K562 (cell line): Measurements from ENCODE around the gene NBEAL2. TPM values are rescaled to one million over a fixed set of nuclear protein-coding genes. Genes with fewer than 3 reads are reported as not detected.

Experiments used
- ATF6 ChIP-seq: sonication (generic); formaldehyde crosslinking; IDR thresholded peaks from 2 replicates; pipeline ENCODE4 v1.4.0; 2020; ENCODE audit warnings: mild to moderate bottlenecking, missing genetic modification reagents
- ATF7 ChIP-seq: fragments of 450-650 bp; IDR thresholded peaks from 2 replicates; pipeline ENCODE4 v1.7.1; 2014; ENCODE audit warnings: mild to moderate bottlenecking, moderate library complexity
- CAMTA2 ChIP-seq: fragments of 250-450 bp; sonication (Bioruptor Pico); conservative IDR thresholded peaks from 2 replicates; pipeline ENCODE4 v1.5.1; 2022
- CBFA2T2 ChIP-seq: fragments of 450-650 bp; conservative IDR thresholded peaks from 2 replicates; pipeline ENCODE4 v1.6.1; 2017; ENCODE audit warnings: mild to moderate bottlenecking
- CBFA2T3 ChIP-seq: fragments of 450-650 bp; IDR thresholded peaks from 2 replicates; pipeline ENCODE4 v1.6.1; 2017
- CC2D1A ChIP-seq: fragments of 450-650 bp; IDR thresholded peaks from 2 replicates; pipeline ENCODE4 v1.6.1; 2017; ENCODE audit warnings: mild to moderate bottlenecking
- ELK1 ChIP-seq: sonication (generic); formaldehyde crosslinking; IDR thresholded peaks from 2 replicates; pipeline ENCODE4 v1.8.1; 2022; ENCODE audit warnings: missing genetic modification reagents
- KAT2B ChIP-seq: IDR thresholded peaks from one replicate; pipeline ENCODE4 v1.6.1; 2012; ENCODE audit warnings: low read depth, mild to moderate bottlenecking, control low read depth, inconsistent platforms, low read length, moderate library complexity
- MTA3 ChIP-seq: fragments of 450-650 bp; formaldehyde crosslinking; IDR thresholded peaks from 2 replicates; pipeline ENCODE4 v1.6.1; 2017; ENCODE audit warnings: mild to moderate bottlenecking, borderline replicate concordance
- MXD1 ChIP-seq: fragments of 250-450 bp; sonication (Bioruptor Pico); IDR thresholded peaks from 2 replicates; pipeline ENCODE4 v1.8.0; 2021; ENCODE audit warnings: borderline replicate concordance, mild to moderate bottlenecking, moderate library complexity; ENCODE audit not compliant: poor library complexity, severe bottlenecking
- NELFE ChIP-seq: IDR thresholded peaks from 2 replicates; pipeline ENCODE4 v1.6.1; 2011; ENCODE audit warnings: mild to moderate bottlenecking; ENCODE audit not compliant: insufficient read depth, insufficient read length
- PRDM10 ChIP-seq: fragments of 450-650 bp; IDR thresholded peaks from 2 replicates; pipeline ENCODE4 v1.6.1; 2018; ENCODE audit not compliant: partially characterized antibody
- PTTG1 ChIP-seq: fragments of 450-650 bp; IDR thresholded peaks from 2 replicates; pipeline ENCODE4 v1.6.1; 2016; ENCODE audit warnings: low read depth, mild to moderate bottlenecking, missing genetic modification characterization, missing compliant biosample characterization
- RBBP5 ChIP-seq: fragments of 200-600 bp; sonication (generic); IDR thresholded peaks from 2 replicates; pipeline ENCODE4 v1.6.1; 2012; ENCODE audit warnings: borderline replicate concordance, mild to moderate bottlenecking, low read length, control low read depth, inconsistent platforms; ENCODE audit not compliant: insufficient read depth, poor library complexity, severe bottlenecking
- RCOR1 ChIP-seq, 2 experiments: IDR thresholded peaks; 2 replicates each; pipeline ENCODE4 v1.6.1; 2012; ENCODE audit warnings: low read depth in 2 of 2, low read length in 2 of 2, borderline replicate concordance in 1 of 2, improper control_type of control experiment in 1 of 2
- SNAPC5 ChIP-seq: fragments of 250-450 bp; sonication (Bioruptor Pico); IDR thresholded peaks from 2 replicates; pipeline ENCODE4 v1.8.0; 2021; ENCODE audit warnings: moderate library complexity, mild to moderate bottlenecking, inconsistent platforms
- SP1 ChIP-seq: sonication (generic); formaldehyde crosslinking; IDR thresholded peaks from 2 replicates; pipeline ENCODE4 v1.8.1; 2022; ENCODE audit warnings: mild to moderate bottlenecking, missing genetic modification reagents
- SPI1 ChIP-seq: IDR thresholded peaks from 2 replicates; pipeline ENCODE4 v1.6.1; 2011; ENCODE audit warnings: low read depth, low read length, control low read depth, borderline replicate concordance
- THRAP3 ChIP-seq: fragments of 450-650 bp; IDR thresholded peaks from 2 replicates; pipeline ENCODE4 v1.6.1; 2016; ENCODE audit warnings: mild to moderate bottlenecking, inconsistent platforms, borderline replicate concordance
- ZBTB17 ChIP-seq: fragments of 450-650 bp; formaldehyde crosslinking; IDR thresholded peaks from 2 replicates; pipeline ENCODE4 v1.4.0; 2020; ENCODE audit warnings: mild to moderate bottlenecking
- ZEB2 ChIP-seq: fragments of 450-650 bp; IDR thresholded peaks from 2 replicates; pipeline ENCODE4 v1.6.1; 2016
- ZNF311 ChIP-seq: fragments of 250-450 bp; sonication (Bioruptor Pico); IDR thresholded peaks from 2 replicates; pipeline ENCODE4 v1.4.0; 2020; ENCODE audit warnings: mild to moderate bottlenecking, moderate library complexity
- ZNF324 ChIP-seq: fragments of 250-450 bp; sonication (Bioruptor Pico); IDR thresholded peaks from 2 replicates; pipeline ENCODE4 v1.4.0; 2020; ENCODE audit warnings: mild to moderate bottlenecking
- ZNF75A ChIP-seq: fragments of 450-650 bp; formaldehyde crosslinking; IDR thresholded peaks from 2 replicates; pipeline ENCODE4 v1.4.0; 2020; ENCODE audit warnings: mild to moderate bottlenecking
- ZNF780A ChIP-seq: fragments of 250-450 bp; sonication (Bioruptor Pico); IDR thresholded peaks from 2 replicates; pipeline ENCODE4 v1.5.0; 2021; ENCODE audit warnings: mild to moderate bottlenecking
- polyA plus RNA-seq, 8 experiments: library from polyadenylated mRNA; depleted of rRNA in 4 of 8; stranded (reverse) in 5 of 8; unstranded in 3 of 8; fragments of >200 nt; fragmentation: Nextera tagmentation in 2 of 8; fragmentation: Illumina TruSeq in 1 of 8; extraction: Ambion mirVana in 2 of 8; extraction: Trizol in 1 of 8; gene quantifications; 2 replicates each; pipeline versions ENCODE4 v1.2.1 to v1.2.3, GENCODE V29; 2011 to 2014; ENCODE audit warnings: inconsistent platforms in 1 of 8, missing spikeins in 1 of 8
- total RNA-seq, 7 experiments: library from RNA; depleted of rRNA in 6 of 7; stranded (reverse); fragments of >200 nt in 6 of 7; fragmentation: Illumina TruSeq in 2 of 7; extraction: Trizol in 2 of 7; gene quantifications; 2 replicates each; pipeline versions ENCODE4 v1.2.1 to v1.2.3, GENCODE V29; 2011 to 2021; ENCODE audit warnings: low replicate concordance in 1 of 7

Gene NBEAL2
- total and polyA plus RNA-seq, 9 of the 15 experiments (the other 6 are each of a cell fraction or from before 2014, with no cell fraction given), result 0.06 to 114 (median 29.6) TPM

GRCh38 chr3:46971742-46972141, 7.7 kb upstream of the NBEAL2 start (continued):
- TF ChIP-seq PRDM10 (no peak), ZEB2 (peak; percentile 88), PTTG1 (tag) (no peak), CAMTA2 (no peak), MTA3 (no peak), KAT2B (no peak), SPI1 (peak; percentile 94), CC2D1A (no peak), ZNF324 (no peak), ZNF311 (no peak), RCOR1 (IDR thresholded peaks at IDR 0.05; ENCODE audit: borderline replicate concordance in 1 of 2, low read depth in 2 of 2, low read length in 2 of 2) (peak in 1 of 2 experiments; percentile 65; a peak in 1 of 4 replicates), ELK1 (no peak), ATF7 (no peak), ZBTB17 (CRISPR knock-in tag) (no peak), ZNF780A (CRISPR knock-in tag) (no peak), SP1 (no peak), MXD1 (CRISPR knock-in tag) (no peak), NELFE (no peak), THRAP3 (no peak), CBFA2T3 (peak; percentile 82), SNAPC5 (CRISPR knock-in tag) (no peak), RBBP5 (no peak), ZNF75A (CRISPR knock-in tag) (no peak), ATF6 (CRISPR knock-in tag) (no peak), CBFA2T2 (peak; percentile 66)
